ENCODE measurements around the gene GLRX.
A peak's percentile ranks its signal among the peaks of the same experiment; 100 is the strongest.
"Not testable (repeated sequence)": the region's sequence is repeated elsewhere in the genome, so short reads cannot be mapped to it uniquely, and the experiment has no call there.

Gene GLRX

DNA sequence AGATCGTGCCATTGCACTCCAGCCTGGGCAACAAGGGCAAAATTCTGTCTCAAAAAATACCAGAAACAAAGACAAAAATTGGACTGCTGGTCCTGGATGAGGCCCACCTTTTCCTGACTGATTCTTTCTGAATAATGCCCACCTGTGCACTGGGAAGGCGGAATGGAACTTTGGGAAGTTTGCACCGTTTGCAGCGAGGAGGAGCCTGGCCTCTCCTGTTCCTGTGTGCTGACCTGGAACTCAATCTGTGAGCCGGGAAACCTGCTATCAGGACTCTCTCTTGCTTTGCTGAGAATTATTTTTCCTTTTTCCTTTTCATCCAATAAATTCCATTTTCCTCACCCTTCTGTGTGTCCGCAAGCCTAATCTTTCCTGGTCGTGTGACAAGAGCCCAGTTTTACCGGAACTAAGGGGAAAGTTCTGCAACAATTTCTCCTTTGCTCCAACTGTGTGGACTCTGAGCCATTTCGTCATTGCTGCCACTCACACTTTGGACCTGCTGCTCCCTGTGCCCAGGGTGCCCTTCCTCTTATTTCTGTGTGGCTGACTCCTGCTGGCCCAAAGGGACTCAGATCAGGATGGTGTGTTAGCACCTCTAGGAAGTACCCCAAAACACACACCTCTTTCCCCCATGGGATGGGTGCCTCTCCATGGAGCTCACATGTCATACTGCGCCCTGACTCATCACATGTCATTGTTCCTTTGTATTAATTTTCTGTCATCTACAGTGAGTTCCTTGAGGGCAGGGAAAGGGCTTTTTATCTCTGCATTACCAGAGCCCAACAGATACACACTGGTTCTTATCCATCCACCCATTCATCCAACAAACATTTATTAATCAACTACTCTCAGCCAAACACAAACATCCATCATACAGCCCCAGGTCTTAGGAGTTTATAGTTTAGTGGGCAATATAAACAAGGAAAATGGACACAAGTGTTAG lies 4.7 kb upstream of the GLRX start:
- no peak for DNase-seq (ENCODE audit: low read depth in 3 of 3)

DNA sequence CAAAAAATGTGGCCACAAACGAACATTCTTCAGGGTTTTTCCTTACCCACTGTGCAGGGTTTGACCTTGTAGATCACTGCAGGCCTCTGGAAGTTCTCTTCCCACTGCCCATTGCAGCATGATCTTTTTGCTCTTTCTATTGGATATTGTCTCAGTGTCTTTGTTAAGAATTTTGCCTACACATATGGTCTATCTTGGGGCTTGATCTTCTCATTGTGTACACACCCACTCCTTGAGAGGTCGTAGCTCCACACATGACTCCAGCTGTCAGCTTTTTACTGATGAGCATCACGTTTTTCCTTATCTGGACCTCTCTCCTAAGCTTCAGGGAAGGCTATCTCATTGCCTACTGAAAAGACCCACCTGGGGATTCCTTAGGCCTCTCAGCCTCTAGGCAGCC lies 3.0 kb upstream of the GLRX start:
- no peak for DNase-seq (ENCODE audit: low read depth in 3 of 3)

DNA sequence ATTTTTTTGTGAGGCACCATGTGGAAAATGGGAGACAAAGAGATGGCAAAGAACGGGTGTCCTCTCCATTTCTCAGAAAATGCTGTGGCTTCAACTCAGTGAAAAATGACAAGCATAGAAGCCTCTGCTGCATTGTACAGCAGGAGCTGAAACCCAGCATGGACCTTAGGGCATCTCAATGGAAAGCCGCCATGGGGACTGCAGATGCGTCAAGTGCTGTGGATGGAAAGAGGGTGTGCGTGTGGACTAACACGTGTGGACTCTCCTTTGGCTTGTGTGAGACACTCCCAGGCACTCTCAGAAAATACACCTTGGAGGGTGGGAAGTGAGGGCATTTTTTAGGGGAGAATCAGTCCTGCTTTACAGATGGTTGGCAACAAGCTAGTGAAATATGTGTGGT lies 2.2 kb upstream of the GLRX start:
- DNase-seq (ENCODE audit: low read depth in 3 of 3) = no peak

DNA sequence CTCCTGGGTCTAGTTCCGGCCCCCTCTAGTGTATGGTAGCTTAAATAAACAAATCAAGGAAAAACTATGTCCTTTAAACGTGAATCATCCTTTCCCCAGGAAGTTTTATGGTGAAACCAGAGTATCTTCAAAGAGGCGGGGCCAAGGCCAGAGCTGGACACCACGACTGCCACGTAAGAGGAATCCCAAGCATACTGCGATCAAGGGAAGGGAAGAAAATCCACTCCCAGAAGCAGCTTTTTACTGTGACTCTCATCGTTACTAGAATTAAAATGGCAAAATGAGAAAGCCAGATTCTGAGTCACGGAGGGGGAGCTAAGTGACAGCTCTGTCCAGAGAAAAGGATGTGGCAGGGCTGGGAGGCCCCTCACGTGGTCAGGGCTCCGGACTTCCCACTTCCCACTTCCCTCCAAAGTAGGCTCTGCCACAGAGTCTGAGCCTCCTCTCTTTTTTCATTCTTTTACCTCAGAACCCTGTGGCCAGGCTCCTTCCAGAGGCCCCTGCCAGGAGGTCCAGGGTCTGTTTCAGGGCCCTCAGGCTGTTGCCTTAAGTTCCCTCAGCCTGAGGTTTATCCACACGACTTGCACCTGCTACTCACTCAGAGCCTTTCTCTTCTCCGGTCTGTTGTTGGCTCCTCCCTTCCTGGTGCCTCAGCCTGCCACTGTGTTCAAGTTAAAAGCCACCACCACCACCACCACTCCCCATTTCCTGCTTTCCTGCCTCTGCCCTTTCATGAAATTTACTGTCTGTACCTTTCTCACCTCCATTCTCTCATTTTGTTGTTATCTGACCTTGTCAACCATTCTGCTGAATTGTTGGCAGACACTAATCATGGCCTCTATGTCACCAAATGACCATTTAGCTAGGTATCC lies 1.4 kb upstream of the GLRX start:
- peak in 1 of 3 experiments; percentile 31 for DNase-seq (ENCODE audit: low read depth in 3 of 3)

DNA sequence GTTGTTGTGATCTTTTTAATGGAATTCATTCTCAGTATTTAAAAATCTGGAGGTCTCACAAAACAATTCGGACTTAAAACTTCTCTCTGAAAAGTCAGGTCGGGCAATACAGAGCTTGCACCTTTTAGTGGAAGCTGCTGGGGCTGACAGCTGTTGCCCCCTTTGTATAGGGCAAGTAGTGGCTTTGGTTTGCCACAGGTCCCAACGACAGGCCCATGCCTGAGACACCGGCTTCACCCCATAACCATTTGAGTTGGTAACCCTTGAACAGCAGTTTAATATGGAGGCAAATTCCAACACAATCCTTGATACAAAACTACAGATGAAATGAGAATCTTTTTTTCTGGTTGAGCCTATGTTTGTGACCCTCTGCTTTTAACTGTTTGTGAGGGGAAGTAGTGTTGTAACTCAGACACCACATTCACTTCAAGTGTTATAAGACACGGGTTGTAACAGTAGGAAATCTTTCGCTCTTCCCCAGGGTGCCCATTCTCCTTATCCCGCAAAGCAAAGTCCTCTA lies 752 bp upstream of the GLRX start:
- no peak for DNase-seq (ENCODE audit: low read depth in 3 of 3)

DNA sequence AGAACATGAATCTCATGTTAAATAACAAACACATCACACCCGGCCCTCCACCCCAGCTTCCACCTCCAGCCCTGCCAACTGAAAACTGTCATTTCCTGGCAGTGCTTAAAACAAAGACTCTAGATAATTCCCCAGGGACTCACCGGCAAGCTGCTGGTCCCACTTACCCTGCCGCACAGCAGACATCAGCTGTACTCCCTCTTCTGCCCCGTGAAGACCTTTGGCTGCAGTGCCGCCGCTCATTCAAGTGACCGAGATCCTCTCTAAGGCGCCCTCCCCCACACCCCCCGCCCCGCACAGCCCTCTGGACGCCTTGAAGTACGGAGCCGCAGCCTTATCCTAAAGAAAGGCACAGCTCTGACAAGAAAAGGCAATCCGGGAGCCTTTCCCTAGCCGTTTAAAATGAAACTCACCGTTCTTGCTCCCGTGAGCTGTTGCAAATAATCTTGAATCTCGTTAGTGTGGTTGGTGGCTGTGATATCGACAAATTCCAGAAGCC lies 434 bp downstream of the GLRX start:
- DNase-seq (ENCODE audit: low read depth in 3 of 3) = no peak

DNA sequence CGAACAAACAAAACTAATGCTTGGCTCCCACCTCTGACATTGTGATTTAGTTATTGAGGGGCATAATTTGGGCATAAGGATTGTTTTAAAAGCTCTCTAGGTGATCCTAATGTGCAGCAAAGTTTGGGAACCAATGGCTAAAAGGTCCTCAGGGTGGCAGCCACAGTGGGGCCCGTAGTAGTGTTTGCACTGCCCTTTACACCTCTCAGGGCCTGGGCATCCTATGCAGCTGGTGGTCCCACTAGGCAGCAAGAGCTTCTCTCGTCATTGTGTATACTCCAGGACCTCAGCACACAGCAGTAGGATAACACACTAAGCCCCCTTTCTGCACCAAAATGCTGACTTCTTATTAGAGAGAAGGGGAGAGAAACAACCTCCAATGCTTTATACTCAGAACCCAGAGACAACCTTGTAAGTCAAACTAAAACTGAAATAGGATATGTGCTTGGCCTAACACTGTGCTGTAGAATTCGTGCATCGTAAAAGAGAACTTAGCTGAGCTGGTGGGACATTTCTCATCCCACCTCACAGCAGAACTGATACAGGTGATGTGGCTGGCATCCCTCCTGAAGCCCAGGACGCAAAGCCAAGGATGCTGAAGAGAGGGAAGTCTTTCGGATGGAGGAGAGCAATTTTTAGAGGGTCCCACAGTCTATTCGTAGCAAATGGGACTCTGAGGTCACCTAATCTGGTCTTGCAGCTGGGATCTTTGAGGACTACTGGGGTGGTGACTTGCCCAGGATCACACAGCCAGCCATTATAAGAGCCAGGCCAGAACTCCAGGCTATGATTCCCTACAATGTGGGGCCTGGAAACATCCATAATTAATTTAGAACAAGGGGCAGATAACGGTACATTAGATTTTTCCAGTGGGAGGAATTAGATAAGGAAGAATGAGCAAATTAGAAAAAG lies 1.2 kb downstream of the GLRX start:
- no peak for DNase-seq (ENCODE audit: low read depth in 3 of 3)

DNA sequence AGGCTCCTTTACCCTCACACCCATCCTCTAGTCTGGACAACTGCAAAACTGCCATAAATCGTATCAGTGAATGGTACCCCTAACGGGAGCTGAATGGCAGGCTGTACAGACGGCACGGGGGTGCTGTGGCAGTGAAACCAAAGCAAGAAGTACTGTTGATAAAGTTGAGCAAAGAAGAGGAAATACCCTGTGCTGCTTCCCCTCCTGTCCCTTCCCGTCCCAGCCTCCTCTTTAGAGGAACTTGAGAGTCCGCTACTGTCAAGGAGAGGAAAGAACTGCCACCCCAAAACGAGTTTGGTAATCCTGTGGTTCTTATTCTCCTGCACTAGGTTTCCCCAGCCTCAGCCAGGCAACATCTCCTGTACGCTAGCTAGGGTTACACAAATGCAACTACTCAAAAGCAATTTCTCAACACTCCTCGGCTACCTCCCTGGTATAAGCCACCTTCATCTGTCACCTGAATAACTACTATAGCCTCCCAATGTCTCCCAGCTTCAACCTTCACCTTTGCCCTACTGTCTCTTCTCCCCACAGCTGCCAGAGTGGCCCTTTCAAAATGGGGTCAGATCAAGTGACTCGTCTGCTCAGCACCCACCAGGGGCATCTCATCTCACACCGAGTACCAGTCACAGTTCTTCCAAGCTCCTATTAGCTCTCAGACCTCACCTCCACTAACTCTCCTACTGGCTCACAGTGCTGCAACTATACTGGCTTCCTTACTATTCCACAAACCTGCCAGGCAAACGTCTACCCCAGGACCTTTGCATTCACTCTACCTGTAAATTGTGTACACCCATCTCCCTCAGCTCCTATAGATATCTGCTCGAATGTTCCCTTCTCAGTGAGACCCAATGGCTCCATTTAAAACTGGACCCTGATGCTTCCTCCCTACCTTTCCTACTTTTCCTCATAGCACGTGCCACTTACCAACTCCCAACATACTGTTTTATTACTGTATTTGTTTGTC lies 4.1 kb downstream of the GLRX start:
- DNase-seq (ENCODE audit: low read depth in 3 of 3) = no peak

DNA sequence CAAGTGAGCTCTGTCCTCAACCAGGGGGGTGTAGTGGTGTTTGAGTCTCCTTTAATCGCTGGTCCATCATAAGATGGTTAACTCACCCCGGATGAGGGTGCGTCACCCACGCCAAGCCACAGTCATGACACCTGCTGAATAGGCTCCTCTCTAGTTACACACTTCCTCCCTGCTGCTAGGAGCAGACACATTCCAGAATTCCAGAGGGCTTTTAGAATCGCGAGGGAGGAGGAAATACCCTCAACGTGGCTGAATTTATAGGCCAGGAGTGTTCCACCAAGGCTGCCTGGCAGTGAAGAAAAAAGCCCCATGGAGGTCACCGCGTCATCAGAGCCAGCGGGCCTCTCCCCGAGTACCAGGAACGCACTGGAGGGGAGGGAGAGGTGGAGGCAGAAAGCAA lies 5.1 kb downstream of the GLRX start:
- DNase-seq (ENCODE audit: low read depth in 3 of 3) = no peak

DNA sequence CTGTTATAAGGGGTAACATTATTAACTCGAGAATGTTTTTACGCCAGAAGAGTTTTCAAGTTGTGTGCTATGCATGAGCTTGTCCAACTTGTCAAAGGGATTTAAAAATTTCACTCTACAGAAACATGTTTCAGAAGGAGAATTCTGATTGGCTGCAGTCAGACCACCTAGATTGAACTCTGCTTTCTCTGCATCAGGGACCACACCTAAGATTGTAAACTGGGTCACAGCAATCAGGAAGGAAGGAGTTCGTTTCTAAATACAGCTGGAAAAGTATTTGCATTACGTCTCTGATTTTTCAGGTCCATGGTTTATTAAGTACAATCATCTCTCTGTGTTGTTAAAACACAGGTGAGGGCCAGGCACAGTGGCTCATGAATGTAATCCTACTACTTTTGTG lies 5.8 kb downstream of the GLRX start:
- no peak for DNase-seq (ENCODE audit: low read depth in 3 of 3)

DNA sequence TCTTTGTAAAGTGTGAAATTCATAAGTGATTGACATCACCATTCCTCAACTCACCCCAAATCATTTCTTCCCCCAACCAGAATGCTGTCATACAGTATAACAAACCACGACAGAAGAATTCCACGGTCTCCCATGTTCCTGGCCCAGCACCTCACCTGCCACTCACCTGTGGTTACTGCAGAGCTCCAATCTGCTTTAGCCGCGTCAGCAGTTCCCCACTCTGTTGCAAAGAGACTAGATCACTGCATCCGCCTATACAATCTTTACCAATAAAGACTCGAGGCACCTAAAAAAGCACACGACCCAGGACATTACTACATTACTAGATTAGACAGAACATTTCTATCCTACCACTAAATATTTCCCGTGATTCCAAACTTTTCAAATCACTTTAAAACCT lies 6.2 kb downstream of the GLRX start:
- no peak for DNase-seq (ENCODE audit: low read depth in 3 of 3)

DNA sequence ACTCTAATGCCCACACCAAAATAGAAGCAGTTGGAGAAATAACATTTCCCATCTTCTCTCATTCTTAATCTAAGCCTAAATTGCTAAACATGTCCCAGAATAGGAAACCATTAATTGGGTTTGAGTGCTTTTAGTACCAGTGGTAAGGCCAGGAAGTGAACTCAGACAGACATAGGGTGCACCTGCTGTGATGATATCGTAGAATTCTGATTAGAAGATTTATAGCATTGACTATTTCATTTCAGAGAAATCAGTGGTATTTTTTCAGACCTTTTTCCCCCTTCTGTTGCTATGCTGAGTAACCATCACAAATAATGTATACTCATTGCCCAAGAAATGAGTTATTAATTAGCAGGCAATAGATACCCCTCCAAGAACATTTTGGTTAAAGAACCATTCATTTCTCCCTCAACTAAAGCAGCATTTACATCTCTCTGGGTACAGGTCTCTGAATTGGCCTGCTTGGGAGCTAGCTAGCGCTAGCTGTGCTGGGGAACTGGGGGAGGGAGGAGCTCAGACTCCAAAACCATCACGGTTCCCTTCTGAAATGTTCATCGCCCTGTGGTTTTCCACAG lies 7.3 kb downstream of the GLRX start:
- no peak for DNase-seq (ENCODE audit: low read depth in 3 of 3)

DNA sequence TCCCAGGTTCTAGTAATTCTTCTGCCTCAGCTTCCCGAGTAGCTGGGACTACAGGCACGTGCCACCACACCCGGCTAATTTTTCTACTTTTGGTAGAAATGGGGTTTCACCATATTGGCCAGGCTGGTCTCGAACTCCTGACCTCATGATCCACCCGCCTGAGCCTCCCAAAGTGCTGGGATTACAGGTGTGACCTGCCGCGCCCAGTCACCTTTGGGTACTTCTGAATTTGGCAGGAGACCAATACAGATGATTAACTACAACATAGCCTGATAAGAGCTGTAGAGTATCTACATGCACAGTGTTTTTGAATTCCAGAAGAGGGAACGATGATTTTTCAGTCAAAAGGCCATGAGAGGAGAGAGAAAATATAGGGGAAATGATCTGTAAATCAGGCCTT lies 9.5 kb downstream of the GLRX start:
- not testable (repeated sequence) for DNase-seq (ENCODE audit: low read depth in 3 of 3)

DNA sequence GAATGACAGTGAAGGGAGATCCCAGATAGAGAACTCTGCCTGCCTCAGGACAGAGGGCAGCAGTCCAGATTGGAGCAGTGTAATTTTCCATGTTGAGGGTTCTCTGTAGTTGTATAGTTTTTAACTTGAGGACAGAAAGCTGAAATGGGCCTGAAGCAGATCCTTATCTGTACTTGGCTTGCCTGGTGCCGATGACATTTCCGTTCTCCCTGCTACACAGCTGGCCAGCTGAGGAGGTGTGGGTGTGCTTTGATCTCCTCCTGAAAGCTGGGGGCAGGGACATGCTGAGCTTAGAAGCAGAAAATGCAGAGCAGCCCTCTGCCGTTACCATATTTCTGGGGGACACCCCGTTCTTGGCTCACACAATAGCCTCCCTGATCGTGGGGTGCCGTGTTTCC lies 10.5 kb downstream of the GLRX start:
- no peak for DNase-seq (ENCODE audit: low read depth in 3 of 3)

DNA sequence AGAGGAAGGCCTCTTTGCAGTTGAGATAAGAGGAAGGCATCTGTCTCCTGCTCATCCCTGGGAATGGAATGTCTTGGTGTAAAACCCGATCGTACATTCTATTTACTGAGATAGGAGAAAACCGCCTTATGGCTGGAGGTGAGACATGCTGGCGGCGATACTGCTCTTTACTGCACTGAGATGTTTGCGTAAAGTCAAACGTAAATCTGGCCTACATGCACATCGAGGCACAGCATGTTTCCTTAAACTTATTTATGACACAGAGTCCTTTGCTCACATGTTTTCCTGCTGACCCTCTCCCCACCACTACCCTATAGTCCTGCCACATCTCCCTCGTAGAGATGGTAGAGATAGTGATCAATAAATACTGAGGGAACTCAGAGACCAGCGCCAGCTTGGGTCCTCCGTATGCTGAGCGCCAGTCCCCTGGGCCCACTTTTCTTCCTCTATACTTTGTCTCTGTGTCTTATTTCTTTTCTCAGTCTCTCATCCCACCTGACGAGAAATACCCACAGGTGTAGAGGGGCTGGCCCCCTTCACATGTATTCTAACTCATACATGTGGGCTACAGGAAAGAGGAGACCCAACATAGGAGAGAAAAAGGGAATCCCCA lies 11.0 kb downstream of the GLRX start:
- DNase-seq (ENCODE audit: low read depth in 3 of 3) = not testable (repeated sequence)

DNA sequence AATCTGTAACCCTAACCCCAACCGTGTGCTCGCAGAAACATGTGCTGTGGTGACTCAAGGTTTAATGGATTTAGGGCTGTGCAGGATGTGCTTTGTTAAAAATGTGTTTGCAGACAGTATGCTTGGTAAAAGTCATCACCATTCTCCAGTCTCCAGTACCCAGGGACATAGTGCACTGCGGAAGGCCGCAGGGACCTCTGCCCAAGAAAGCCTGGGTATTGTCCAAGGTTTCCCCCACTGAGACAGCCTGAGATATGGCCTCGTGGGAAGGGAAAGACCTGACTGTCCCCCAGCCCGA lies 11.5 kb downstream of the GLRX start:
- not testable (repeated sequence) for DNase-seq (ENCODE audit: low read depth in 3 of 3)

DNA sequence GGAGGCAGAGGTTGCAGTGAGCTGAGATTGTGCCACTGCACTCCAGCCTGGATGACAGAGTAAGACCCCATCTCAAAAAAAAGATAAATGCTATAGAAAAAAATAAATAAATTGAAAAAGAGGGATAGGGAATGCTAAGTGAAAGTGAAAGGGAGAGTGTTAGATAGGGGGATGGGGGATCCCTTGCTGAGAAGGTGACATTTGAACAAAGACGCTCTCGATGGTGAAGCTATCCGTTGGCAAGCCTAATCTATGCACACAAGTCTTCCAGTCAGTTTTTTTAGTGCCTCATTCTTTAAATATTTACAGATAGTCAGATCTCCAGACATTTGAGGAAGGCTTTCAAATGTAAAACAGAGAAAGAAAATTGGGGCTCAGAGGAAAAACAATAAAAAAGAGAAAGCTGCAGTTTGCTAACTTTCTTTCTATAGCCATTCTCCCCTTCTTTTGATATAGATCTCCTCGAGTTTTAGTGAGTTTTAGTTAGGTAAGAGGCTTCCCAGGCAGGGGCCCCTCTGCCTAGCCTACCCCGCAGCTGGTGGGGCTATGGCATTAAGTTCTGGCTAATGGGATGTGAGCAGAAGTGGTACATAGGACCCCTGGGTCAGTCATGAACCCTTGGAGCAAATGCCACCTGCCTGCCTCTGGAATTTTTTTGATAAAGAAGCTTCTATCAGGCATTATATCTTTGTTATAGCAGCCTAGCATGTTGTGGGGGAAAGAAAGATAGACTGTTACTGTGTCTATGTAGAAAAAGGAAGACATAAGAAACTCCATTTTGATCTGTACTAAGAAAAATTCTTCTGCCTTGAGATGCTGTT lies 12.0 kb downstream of the GLRX start:
- no peak for DNase-seq (ENCODE audit: low read depth in 3 of 3)

DNA sequence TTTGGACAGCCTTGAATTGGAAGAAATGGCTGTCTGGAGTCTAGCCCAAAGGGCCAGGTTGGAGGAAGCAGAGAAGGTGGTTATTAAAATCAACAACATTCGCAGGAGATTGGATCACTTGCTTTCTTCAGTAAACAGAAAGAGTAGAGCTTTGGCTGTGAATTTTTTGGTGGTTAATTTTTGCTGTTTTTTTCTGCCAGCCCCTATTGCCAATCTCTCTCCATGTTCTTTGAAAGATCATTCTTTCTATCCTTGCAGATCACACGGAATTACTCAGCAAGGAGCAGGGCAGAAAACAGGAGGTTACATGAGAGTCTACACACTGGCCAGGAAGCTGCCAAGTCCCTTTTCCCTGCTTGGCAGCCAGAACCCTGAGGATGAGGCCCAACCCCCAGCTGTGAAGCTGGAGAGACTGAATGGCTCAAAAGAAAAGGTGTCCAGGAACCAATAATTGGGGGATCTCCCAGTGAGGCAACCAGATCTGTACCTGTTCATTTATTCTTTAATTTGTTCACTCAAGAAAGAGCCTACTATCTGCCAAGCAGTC lies 13.0 kb downstream of the GLRX start:
- no peak for DNase-seq (ENCODE audit: low read depth in 3 of 3)
